GM23338 (cell line): ENCODE measurements around the gene LYZ.

Source experiments
- CREB1 ChIP-seq: fragments of 250-450 bp; sonication (Bioruptor Pico); IDR thresholded peaks from 2 replicates; pipeline ENCODE4 v1.5.0; 2020; ENCODE audit warnings: low read depth, mild to moderate bottlenecking, moderate library complexity
- CTCF ChIP-seq, 2 experiments: fragments of 200-600 bp in 1 of 2; sonication (generic) in 1 of 2; conservative IDR thresholded peaks; 2 replicates each; pipeline versions ENCODE4 v1.5.1 to v1.6.1; 2016 to 2017; ENCODE audit warnings: antibody characterized with exemption in 2 of 2, low read depth in 2 of 2, mild to moderate bottlenecking in 2 of 2, moderate library complexity in 1 of 2
- ETS1 ChIP-seq: IDR thresholded peaks from 2 replicates; pipeline ENCODE4 v1.6.1; 2016; ENCODE audit warnings: antibody characterized with exemption
- EZH2 ChIP-seq: fragments of 200-600 bp; sonication (generic); IDR thresholded peaks from one replicate; pipeline ENCODE4 v1.8.0; 2017; ENCODE audit warnings: antibody characterized with exemption, mild to moderate bottlenecking, low read depth; ENCODE audit not compliant: unreplicated experiment
- EZH2phosphoT487 ChIP-seq: fragments of 200-600 bp; sonication (generic); IDR thresholded peaks from one replicate; pipeline ENCODE4 v1.8.1; 2018; ENCODE audit warnings: antibody characterized with exemption; ENCODE audit not compliant: unreplicated experiment
- JUNB ChIP-seq: IDR thresholded peaks from one replicate; pipeline ENCODE4 v1.6.1; 2016; ENCODE audit warnings: antibody characterized with exemption; ENCODE audit not compliant: unreplicated experiment
- NANOG ChIP-seq: IDR thresholded peaks from 2 replicates; pipeline ENCODE4 v1.6.1; 2016; ENCODE audit warnings: antibody characterized with exemption, borderline replicate concordance
- POLR2AphosphoS5 ChIP-seq: IDR thresholded peaks from 2 replicates; pipeline ENCODE4 v1.6.1; 2016; ENCODE audit warnings: antibody characterized with exemption, low read depth
- REST ChIP-seq: IDR thresholded peaks from one replicate; pipeline ENCODE4 v1.6.1; 2018; ENCODE audit warnings: antibody characterized with exemption; ENCODE audit not compliant: unreplicated experiment

GRCh38 chr12:69332815-69333358 is 15.3 kb upstream of the LYZ start:
- TF ChIP-seq CTCF (conservative IDR thresholded peaks at IDR 0.05; ENCODE audit: low read depth in 2 of 2) (0 out of 4 replicates have a peak, but pooled peaks of 1 of the 2 experiments have one; percentile 8), REST (no peak), POLR2AphosphoS5 (no peak), ETS1 (no peak), EZH2 (no peak), JUNB (no peak), NANOG (no peak), EZH2phosphoT487 (no peak), CREB1 (CRISPR knock-in tag) (no peak)
